ENCODE results near the gene NUP85. TPM values are rescaled to one million over a fixed set of nuclear protein-coding genes. Genes with fewer than 3 reads are reported as not detected.
A peak's percentile ranks its signal among the peaks of the same experiment; 100 is the strongest.

NUP85 gene
- total RNA-seq, 1 donor from 2014 or later, result 44.3 TPM

DNA sequence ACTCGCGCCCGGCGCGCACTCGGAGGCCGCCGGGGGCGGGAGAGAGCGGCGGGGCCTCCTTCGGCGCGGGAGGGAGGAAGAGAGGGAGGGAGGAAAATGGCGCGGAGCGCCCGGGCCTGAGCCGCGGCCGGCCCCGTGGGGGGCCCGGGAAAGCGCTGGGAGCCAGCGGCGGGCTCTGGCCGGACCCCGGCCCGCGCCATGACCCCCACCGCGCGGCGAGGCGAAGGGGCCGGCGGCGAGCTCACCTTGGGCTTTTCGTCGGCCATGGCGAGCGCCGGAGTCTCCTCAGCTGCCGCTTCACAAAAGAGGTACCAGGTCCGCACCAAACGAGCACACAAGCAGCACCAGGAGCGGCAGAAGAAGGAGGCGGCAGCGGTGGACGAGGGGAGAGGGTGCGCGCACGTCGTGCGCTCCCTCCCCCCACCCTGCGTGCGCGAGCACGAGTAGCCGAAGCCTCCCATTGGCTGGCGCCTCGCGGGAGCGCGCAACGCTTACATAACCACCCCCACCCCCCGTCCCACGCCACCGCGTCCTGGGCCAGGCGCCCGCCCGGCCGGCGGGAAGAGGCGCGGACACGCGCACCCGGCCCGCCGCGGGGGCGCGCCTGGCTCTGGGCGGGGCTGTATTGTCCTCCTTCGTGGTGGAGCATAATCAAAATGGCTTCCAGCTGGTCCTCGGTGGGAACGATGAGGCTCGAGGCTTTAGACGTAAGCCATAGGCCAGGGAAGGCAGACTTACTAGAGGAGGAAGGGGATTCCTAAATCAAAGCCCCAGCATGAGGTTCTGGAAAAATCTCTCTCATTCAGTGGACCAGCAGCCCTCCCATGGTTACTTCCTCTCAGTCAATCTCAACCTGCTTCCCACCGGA, 22.7 kb upstream of the NUP85 start, which contains the start of gene SUMO2:
Gene SUMO2 (minus strand): TSS at position 391 of the 868 bp plus-strand sequence. CDS start 125 bp downstream, at position 266.
- Mint-ChIP-seq H3K4me1 (ENCODE audit: low read depth, unreplicated experiment) (peaks cover 8% of the 10 kb centered on the region), H3K27ac (ENCODE audit: unreplicated experiment) (peak within 1 kb of the TSS; percentile 93), H3K27me3 (ENCODE audit: low read depth, unreplicated experiment) (no peaks in the 10 kb centered on the region), H3K36me3 (ENCODE audit: low read depth, unreplicated experiment) (no peaks in the 10 kb centered on the region), H3K4me3 (ENCODE audit: unreplicated experiment) (peak within 1 kb of the TSS; percentile 94), H3K9me3 (ENCODE audit: unreplicated experiment) (no peaks in the 10 kb centered on the region)
- peaks cover 9% of the 10 kb centered on the region for H3K4me1 ChIP-seq (ENCODE audit: insufficient read depth, low read length)
- peak within 1 kb of the TSS; percentile 91 for H3K4me2 ChIP-seq (ENCODE audit: low read length)
- FAIRE-seq (no peak), DNase-seq (ENCODE audit: low read depth) (peak; percentile 83)
- H3K79me2 ChIP-seq (ENCODE audit: insufficient read depth, low read length), result peaks cover 49% of the 10 kb centered on the region
- H3K36me3 ChIP-seq (ENCODE audit: insufficient read depth, low read length), result peaks cover 5% of the 10 kb centered on the region
- peak within 1 kb of the TSS; percentile 97 for H3K27ac ChIP-seq (ENCODE audit: low read depth, low read length)
- peak within 1 kb of the TSS; percentile 98 for H3K9ac ChIP-seq (ENCODE audit: low read length)
- no peaks in the 10 kb centered on the region for H3K27me3 ChIP-seq (ENCODE audit: insufficient read depth, low read length)
- peaks cover 40% of the 10 kb centered on the region for H4K20me1 ChIP-seq (ENCODE audit: insufficient read depth, low read length)
- no peak for TF ChIP-seq EZH2 (IDR thresholded peaks at IDR 0.05; ENCODE audit: insufficient read depth, low read length)
- TF ChIP-seq, protein P1, sequence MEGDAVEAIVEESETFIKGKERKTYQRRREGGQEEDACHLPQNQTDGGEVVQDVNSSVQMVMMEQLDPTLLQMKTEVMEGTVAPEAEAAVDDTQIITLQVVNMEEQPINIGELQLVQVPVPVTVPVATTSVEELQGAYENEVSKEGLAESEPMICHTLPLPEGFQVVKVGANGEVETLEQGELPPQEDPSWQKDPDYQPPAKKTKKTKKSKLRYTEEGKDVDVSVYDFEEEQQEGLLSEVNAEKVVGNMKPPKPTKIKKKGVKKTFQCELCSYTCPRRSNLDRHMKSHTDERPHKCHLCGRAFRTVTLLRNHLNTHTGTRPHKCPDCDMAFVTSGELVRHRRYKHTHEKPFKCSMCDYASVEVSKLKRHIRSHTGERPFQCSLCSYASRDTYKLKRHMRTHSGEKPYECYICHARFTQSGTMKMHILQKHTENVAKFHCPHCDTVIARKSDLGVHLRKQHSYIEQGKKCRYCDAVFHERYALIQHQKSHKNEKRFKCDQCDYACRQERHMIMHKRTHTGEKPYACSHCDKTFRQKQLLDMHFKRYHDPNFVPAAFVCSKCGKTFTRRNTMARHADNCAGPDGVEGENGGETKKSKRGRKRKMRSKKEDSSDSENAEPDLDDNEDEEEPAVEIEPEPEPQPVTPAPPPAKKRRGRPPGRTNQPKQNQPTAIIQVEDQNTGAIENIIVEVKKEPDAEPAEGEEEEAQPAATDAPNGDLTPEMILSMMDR (IDR thresholded peaks at IDR 0.05; ENCODE audit: insufficient read depth, low read depth, low read length), result no peak
- peak within 1 kb of the TSS; percentile 94 for H2AFZ ChIP-seq (ENCODE audit: low read depth, low read length)
- peak within 1 kb of the TSS; percentile 97 for H3K4me3 ChIP-seq (ENCODE audit: insufficient read depth, low read depth, low read length)
- no peaks in the 10 kb centered on the region for H3K9me3 ChIP-seq (ENCODE audit: insufficient read depth, low read depth, low read length)

DNA sequence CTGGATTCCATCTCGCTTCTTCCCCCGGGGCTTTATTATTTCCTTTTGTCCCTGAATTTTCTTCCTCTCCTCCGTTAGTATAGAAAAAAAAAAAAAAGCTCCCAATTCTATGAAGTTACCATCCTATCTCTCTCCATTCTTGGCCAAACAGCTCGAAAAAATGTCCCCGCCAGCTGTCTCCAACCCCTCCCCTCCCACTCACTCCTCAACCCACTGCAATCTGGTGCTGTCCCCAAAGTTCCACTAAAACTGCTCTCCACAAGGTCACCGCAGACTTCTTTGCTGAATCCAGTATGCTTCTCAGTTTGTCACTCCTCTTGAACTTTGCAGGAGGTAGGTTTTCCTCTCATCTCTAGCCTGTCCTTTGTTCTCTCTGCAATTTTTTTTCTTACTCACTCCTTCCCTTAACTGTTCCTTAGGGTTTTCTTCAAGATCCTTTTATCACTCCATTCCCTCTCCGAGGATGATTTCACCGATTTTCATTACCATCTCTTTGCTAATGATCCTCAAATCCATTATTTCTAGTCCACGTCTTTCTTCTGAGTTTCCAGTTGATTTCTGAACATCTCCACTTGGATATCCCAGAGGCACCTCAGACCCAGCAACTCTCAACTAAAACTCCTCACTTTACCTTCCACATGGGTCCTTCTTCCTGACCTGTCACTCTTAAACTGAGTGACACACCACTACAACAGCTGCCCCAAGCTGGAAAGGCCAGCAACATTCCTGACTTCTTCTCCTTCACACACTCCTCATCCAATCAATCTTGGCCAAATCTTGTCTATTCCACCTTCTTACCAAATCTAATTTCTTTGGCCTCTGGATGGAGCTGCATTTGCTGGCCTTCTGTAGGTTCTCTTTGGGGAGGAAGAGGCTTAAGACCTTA, 21.2 kb upstream of the NUP85 start:
- no peak overlapping the region for H2AFZ ChIP-seq (ENCODE audit: low read depth, low read length)

More for the DNA sequence above, 21.2 kb upstream of the NUP85 start:
- no peaks in the 10 kb centered on the region for H3K9me3 Mint-ChIP-seq (ENCODE audit: unreplicated experiment)
- Histone ChIP-seq H3K9me3 (ENCODE audit: insufficient read depth, low read depth, low read length) (no peaks in the 10 kb centered on the region), H3K4me1 (ENCODE audit: insufficient read depth, low read length) (peaks cover 9% of the 10 kb centered on the region), H3K9ac (ENCODE audit: low read length) (no peak overlapping the region), H3K36me3 (ENCODE audit: insufficient read depth, low read length) (peaks cover 1% of the 10 kb centered on the region), H3K27me3 (ENCODE audit: insufficient read depth, low read length) (no peaks in the 10 kb centered on the region), H4K20me1 (ENCODE audit: insufficient read depth, low read length) (peaks cover 27% of the 10 kb centered on the region), H3K79me2 (ENCODE audit: insufficient read depth, low read length) (peaks cover 35% of the 10 kb centered on the region), H3K4me2 (ENCODE audit: low read length) (no peak overlapping the region), H3K27ac (ENCODE audit: low read depth, low read length) (no peak overlapping the region), H3K4me3 (ENCODE audit: insufficient read depth, low read depth, low read length) (no peak overlapping the region)
- no peaks in the 10 kb centered on the region for H3K36me3 Mint-ChIP-seq (ENCODE audit: low read depth, unreplicated experiment)
- FAIRE-seq, result no peak
- peak overlapping the region; percentile 71 for H3K27ac Mint-ChIP-seq (ENCODE audit: unreplicated experiment)
- peak overlapping the region; percentile 78 for H3K4me3 Mint-ChIP-seq (ENCODE audit: unreplicated experiment)
- DNase-seq (ENCODE audit: low read depth), result no peak
- H3K27me3 Mint-ChIP-seq (ENCODE audit: low read depth, unreplicated experiment), result no peaks in the 10 kb centered on the region
- H3K4me1 Mint-ChIP-seq (ENCODE audit: low read depth, unreplicated experiment), result peaks cover 10% of the 10 kb centered on the region
- TF ChIP-seq, protein P1 (IDR thresholded peaks at IDR 0.05; ENCODE audit: insufficient read depth, low read depth, low read length), result no peak
- TF ChIP-seq EZH2 (IDR thresholded peaks at IDR 0.05; ENCODE audit: insufficient read depth, low read length), result no peak
